Hepatocyte (in vitro differentiated cells): Measurements from ENCODE around the gene AQP7. TPM values are rescaled to one million over a fixed set of nuclear protein-coding genes. Genes with fewer than 3 reads are reported as not detected.
A peak's percentile ranks its signal among the peaks of the same experiment; 100 is the strongest.

ENCODE experiments used
- DNase-seq: peaks from one replicate; pipeline ENCODE4 v3.0.0-alpha.2; 2016; ENCODE audit warnings: low spot score
- H2AFZ ChIP-seq: fragments of 200-600 bp; sonication (generic); 2 replicates; pipeline ENCODE4 v1.6.0; 2016; ENCODE audit warnings: antibody characterized with exemption, mild to moderate bottlenecking
- H3K27ac ChIP-seq: fragments of 200-600 bp; sonication (generic); 2 replicates; pipeline ENCODE4 v1.5.1; 2016; ENCODE audit warnings: mild to moderate bottlenecking
- H3K27me3 ChIP-seq: fragments of 200-600 bp; sonication (generic); 2 replicates; pipeline ENCODE4 v1.6.1; 2016
- H3K36me3 ChIP-seq: fragments of 200-600 bp; sonication (generic); replicated peaks from 2 replicates; pipeline ENCODE4 v1.5.1; 2016; ENCODE audit warnings: low read depth; ENCODE audit not compliant: insufficient read depth
- H3K4me1 ChIP-seq: fragments of 200-600 bp; sonication (generic); 2 replicates; pipeline ENCODE4 v1.5.1; 2016; ENCODE audit warnings: mild to moderate bottlenecking, moderate library complexity; ENCODE audit not compliant: insufficient read depth
- H3K4me2 ChIP-seq: fragments of 200-600 bp; sonication (generic); 2 replicates; pipeline ENCODE4 v1.6.0; 2016
- H3K4me3 ChIP-seq: fragments of 200-600 bp; sonication (generic); 2 replicates; pipeline ENCODE4 v1.5.1; 2016; ENCODE audit warnings: mild to moderate bottlenecking
- H3K79me2 ChIP-seq: fragments of 200-600 bp; sonication (generic); 2 replicates; pipeline ENCODE4 v1.6.0; 2017; ENCODE audit warnings: mild to moderate bottlenecking
- H3K9me2 ChIP-seq: fragments of 200-600 bp; sonication (generic); replicated peaks from 2 replicates; pipeline ENCODE4 v1.6.0; 2017; ENCODE audit warnings: mild to moderate bottlenecking; ENCODE audit not compliant: insufficient read depth
- H3K9me3 ChIP-seq: fragments of 200-600 bp; sonication (generic); 2 replicates; pipeline ENCODE4 v1.5.1; 2016; ENCODE audit warnings: low read depth, mild to moderate bottlenecking
- H4K20me1 ChIP-seq: fragments of 200-600 bp; sonication (generic); 2 replicates; pipeline ENCODE4 v1.6.0; 2016; ENCODE audit warnings: mild to moderate bottlenecking; ENCODE audit not compliant: insufficient read depth, poor library complexity, severe bottlenecking
- CTCF ChIP-seq: fragments of 200-600 bp; sonication (generic); IDR thresholded peaks from 2 replicates; pipeline ENCODE4 v1.5.1; 2016; ENCODE audit warnings: antibody characterized with exemption, mild to moderate bottlenecking; ENCODE audit not compliant: poor library complexity
- EZH2 ChIP-seq: fragments of 200-600 bp; sonication (generic); IDR thresholded peaks from 2 replicates; pipeline ENCODE4 v1.6.1; 2016; ENCODE audit warnings: antibody characterized with exemption, mild to moderate bottlenecking, borderline replicate concordance
- EZH2phosphoT487 ChIP-seq: fragments of 200-600 bp; sonication (generic); IDR thresholded peaks from one replicate; pipeline ENCODE4 v1.6.1; 2018; ENCODE audit warnings: antibody characterized with exemption, mild to moderate bottlenecking, low read depth, moderate library complexity; ENCODE audit not compliant: unreplicated experiment, severe bottlenecking
- WGBS: methylation state at CpG from one replicate; pipeline ENCODE4 v1.1.6; 2016; ENCODE audit warnings: low lambda C conversion rate; ENCODE audit errors: missing lambda C conversion rate; 5-methylcytosine and 5-hydroxymethylcytosine counted together
- polyA plus RNA-seq: library from polyadenylated mRNA; unstranded; fragments of >200 nt; fragmentation: Nextera tagmentation; extraction: Ambion mirVana; gene quantifications from 2 replicates; pipeline ENCODE4 v1.2.1, GENCODE V29; 2016
- total RNA-seq: library from RNA; depleted of rRNA; stranded (reverse); fragments of >200 nt; gene quantifications from 2 replicates; pipeline ENCODE4 v1.2.3, GENCODE V29; 2014

Gene AQP7
- total and polyA plus RNA-seq, 2 experiments from 2014 or later = 11.2 to 16.6 TPM

- Histone ChIP-seq H4K20me1 (no peaks in the 10 kb centered on the region), H3K9me2 (no peaks in the 10 kb centered on the region), H3K4me1 (peaks cover 10% of the 10 kb centered on the region), H3K27me3 (no peaks in the 10 kb centered on the region), H3K4me2 (no peak overlapping the region), H3K36me3 (no peaks in the 10 kb centered on the region), H3K79me2 (no peaks in the 10 kb centered on the region), H2AFZ (no peak overlapping the region), H3K4me3 (no peak overlapping the region), H3K27ac (no peak overlapping the region), H3K9me3 (no peaks in the 10 kb centered on the region)
- WGBS = 86% methylated on average over 2 of the region's 2 CpGs
- no peak for TF ChIP-seq CTCF
- no peak for TF ChIP-seq EZH2phosphoT487
- TF ChIP-seq EZH2 = no peak
- no peak for DNase-seq
Measured at GRCh38 chr9:33431420-33431819, 29.1 kb upstream of the AQP7 start.

- Histone ChIP-seq H3K9me3 (no peaks in the 10 kb centered on the region), H4K20me1 (no peaks in the 10 kb centered on the region), H3K27me3 (no peaks in the 10 kb centered on the region), H3K4me2 (no peak overlapping the region), H2AFZ (no peak overlapping the region), H3K4me3 (no peak overlapping the region), H3K4me1 (peaks cover 6% of the 10 kb centered on the region), H3K9me2 (no peaks in the 10 kb centered on the region), H3K79me2 (no peaks in the 10 kb centered on the region), H3K27ac (no peak overlapping the region), H3K36me3 (no peaks in the 10 kb centered on the region)
- 58% methylated on average over 1 of the region's 1 CpG for WGBS
- DNase-seq = no peak
- TF ChIP-seq EZH2phosphoT487 = no peak
- no peak for TF ChIP-seq EZH2
- TF ChIP-seq CTCF = no peak
Measured at GRCh38 chr9:33430942-33431341, 28.6 kb upstream of the AQP7 start.

GRCh38 chr9:33429256-33429985 is 27.1 kb upstream of the AQP7 start:
- Histone ChIP-seq H3K27ac (peak overlapping the region; percentile 67), H3K79me2 (no peaks in the 10 kb centered on the region), H3K27me3 (no peaks in the 10 kb centered on the region), H3K4me3 (no peak overlapping the region), H2AFZ (no peak overlapping the region), H3K9me3 (no peaks in the 10 kb centered on the region), H3K36me3 (no peaks in the 10 kb centered on the region), H3K9me2 (no peaks in the 10 kb centered on the region), H3K4me1 (no peaks in the 10 kb centered on the region), H4K20me1 (no peaks in the 10 kb centered on the region), H3K4me2 (no peak overlapping the region)
- 63% methylated on average over 3 of the region's 3 CpGs for WGBS
- DNase-seq = no peak
- TF ChIP-seq EZH2 = no peak
- TF ChIP-seq CTCF = no peak
- TF ChIP-seq EZH2phosphoT487 = no peak
